Measurements from ENCODE around the gene XBP1. TPM values are rescaled to one million over a fixed set of nuclear protein-coding genes. Genes with fewer than 3 reads are reported as not detected.
"Not testable (repeated sequence)": the region's sequence is repeated elsewhere in the genome, so short reads cannot be mapped to it uniquely, and the experiment has no call there.

Gene XBP1
- total RNA-seq, 1 donor from 2014 or later = 180 TPM

- not testable (repeated sequence) for DNase-seq (ENCODE audit: low spot score)
These were observed 45.9 kb downstream of the XBP1 start for GRCh38 chr22:28754512-28754911.

GRCh38 chr22:28750471-28750881 lies 49.9 kb downstream of the XBP1 start:
- no peak for DNase-seq (ENCODE audit: low spot score)

Other genes with a start within 250 kb of the XBP1 start
- gene TTC28, start 120.7 kb downstream of the XBP1 start, total RNA-seq = 34.1 TPM
- 5.3 TPM for gene CHEK2, start 58.7 kb downstream of the XBP1 start, total RNA-seq
- 11.9 TPM for gene HSCB, start 58.5 kb downstream of the XBP1 start, total RNA-seq
- gene CCDC117, start 27.9 kb downstream of the XBP1 start, total RNA-seq = 23.1 TPM
- gene ZNRF3, start 83.0 kb upstream of the XBP1 start, total RNA-seq = 12.1 TPM

Measured in mesenteric fat pad (tissue), 1 donor.